Inflammatory macrophage treated with lipopolysaccharide for 1 hour (primary cell): ENCODE results near the gene PCP4L1.
"Not testable (repeated sequence)": the region's sequence is repeated elsewhere in the genome, so short reads cannot be mapped to it uniquely, and the experiment has no call there.

Source experiments
- DNase-seq, 2 donors: peaks; one replicate each; pipeline ENCODE4 v3.0.0-alpha.2; 2020 to 2022

PCP4L1 gene

DNA sequence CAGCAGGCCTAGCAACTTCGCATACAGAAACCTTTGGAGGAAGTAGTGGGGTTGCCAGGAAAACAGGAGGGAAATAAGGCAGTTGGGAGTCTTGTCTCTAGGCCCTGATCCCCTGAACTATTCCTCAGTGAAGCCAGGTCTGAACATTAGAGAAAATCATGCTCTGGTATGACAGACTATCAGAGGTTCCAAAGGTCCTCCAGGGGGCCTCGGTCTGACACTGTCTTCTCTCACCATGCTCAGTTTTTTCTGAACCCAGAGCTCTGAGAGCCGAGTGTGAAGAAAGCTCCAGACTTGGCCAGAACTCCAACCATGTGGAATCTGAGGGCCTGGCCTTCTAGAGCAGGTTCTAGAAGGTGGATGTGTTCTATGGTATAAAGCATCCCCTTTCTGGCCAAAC lies 28.6 kb upstream of the PCP4L1 start:
- no peak for DNase-seq

DNA sequence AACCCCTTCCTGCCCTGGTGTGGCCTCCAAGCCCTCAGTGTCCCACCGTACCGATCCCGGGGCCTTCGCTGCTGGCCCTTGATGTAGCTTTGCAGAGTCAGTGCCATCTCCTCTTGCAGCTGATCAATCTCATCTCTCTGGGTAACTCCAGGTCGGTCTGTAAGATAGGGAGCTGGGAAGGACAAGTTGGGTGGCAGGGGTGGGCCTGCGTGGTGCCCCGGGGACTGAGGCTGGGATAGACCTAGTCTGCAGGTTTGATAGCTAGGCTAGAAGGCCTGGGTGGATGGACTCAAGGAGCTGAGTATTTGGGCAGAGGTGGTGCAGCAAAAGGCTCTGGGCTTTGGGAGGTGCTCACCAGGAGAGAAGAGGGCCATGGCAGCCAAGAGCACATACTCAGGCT lies 27.8 kb upstream of the PCP4L1 start:
- no peak for DNase-seq

DNA sequence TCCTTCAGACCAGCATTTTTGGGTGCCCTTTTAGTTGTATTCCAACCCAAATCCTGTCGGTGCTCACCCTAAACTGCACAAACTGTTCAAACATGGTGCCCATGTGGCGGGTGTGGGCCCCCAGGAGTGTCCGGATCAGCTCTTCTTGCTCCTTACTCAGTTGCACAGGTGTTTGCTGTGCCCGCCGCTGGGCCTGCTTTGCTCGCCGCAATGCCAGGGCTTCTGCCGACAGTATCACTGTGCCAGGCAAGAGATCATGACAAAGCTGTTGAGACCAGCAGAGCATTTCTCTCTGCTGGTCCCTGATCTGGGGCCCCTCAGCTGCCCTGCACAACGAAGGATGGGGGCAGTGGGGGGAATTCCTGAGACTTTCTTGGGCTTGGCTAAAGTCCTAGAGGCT lies 25.4 kb upstream of the PCP4L1 start:
- DNase-seq = no peak

DNA sequence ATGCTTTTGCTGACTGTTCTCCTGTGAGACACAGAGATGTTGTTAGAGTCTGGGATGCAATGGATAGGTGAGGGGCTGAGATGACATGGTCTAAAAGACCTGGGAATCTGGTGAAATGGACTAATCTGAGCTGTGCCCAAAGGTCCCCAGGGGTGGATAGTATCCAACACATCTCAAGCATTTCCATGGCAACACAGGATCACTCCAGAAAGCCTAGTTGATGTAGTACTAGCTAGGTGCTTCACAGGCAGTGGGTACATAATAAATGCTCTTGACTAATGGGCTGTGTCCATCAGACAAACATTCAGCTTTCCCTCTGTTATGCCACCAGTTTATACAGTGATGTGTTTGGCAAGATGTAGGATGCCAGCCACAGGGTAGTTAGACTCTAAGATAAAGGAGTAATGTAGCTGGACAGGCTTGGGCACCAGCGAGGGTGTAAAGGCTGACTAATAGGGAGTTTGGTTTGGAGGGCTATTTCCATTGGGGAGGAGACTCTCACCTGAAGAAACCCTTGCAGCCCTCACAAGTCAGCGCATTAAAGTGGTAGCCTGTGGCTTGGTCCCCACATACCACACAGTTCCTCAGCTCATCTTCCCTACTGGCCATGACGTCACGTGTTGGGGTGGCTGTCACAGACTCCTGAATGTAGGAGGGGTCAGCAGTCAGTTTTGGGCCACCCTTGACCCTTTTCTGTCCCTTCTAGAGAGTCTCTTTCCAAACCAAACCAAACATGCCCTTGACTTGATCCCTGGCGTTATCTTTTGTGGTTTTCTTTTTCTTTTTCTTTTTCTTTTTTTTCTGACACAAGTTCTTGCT lies 22.4 kb upstream of the PCP4L1 start:
- DNase-seq = no peak

DNA sequence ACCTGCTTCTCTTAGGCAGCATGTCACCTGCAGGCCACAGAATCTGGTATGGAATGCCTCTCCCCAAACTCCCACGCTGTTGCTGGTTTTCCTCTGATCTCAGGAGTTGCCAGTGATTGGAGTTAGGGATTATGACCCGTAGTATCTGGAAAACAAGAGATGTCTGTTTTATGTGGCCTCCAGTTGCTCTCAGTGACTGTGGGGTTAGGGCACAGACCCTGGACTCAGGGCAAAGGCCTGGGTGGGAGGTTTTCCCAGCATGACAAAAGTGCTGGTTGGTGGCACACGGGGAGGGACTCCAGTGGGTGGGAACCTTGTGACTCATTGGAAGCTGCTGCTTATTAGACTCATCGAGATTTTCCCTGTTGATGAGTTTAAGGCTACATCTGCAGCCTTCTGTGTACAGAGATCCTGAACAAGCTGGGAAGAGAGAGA lies 20.5 kb upstream of the PCP4L1 start, which contains the start of gene NR1I3:
TSS of gene NR1I3 (minus strand) at position 165 of the 435 bp plus-strand sequence. CDS start 1,638 bp downstream, outside the sequence.
- DNase-seq = peak in 1 of 2 donors; percentile 57

DNA sequence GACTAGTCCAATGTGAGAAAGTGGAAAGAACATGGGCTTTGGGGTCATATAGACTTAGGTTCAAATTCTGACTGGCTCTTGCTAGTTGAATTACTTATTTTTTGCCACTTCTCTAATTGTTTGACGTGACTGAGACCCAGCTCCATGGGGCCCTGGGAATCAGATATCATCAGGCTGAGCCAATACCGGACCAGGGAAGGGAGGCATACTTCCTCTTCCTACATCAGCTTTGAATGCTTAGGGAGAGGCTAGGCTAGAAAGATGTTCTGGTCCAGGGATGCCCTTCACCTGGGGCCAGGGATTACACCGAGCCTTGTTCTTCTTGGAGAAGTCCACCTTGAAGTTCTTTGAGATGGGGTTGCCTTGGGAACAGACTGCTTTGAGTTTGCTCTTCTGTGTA lies 16.9 kb upstream of the PCP4L1 start:
- DNase-seq = peak in 1 of 2 donors; percentile 31

DNA sequence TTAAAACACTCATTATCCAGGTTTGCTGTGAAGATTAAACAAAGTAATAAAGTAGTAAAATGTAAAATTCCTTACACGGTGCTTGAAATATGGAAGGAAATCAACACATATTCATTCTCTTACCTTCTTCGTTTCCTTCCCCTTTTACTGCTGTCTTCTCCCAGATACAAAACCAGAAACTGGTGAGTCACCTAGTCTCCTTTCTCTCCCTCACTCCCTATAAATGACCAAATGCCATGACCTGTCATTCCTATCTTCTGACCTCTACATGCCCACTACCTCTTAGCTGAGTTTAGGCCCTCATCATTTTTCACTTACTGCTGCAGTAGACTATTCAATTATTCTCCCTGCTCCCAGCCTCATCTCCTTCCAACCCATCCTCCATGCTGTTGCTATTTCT lies 16.2 kb upstream of the PCP4L1 start:
- no peak for DNase-seq

DNA sequence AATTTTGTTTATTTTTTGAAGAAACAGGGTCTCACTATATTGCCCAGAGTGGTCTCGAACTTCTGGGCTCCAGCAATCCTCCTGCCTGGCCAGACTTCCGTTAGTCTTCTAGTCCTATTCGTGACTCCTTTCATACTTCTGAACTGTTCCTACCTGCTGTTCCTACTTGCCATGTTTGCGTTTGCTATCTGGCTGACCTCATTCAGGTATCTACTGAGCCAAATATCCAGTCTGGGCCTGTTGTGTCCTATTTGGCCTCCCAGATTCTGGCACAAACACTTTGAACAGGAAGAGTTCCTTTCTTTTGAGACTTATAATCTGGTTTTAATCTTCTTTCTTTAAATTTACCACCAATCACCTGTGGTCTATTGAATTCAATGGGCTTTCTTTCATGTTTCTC lies 13.7 kb upstream of the PCP4L1 start:
- no peak for DNase-seq

DNA sequence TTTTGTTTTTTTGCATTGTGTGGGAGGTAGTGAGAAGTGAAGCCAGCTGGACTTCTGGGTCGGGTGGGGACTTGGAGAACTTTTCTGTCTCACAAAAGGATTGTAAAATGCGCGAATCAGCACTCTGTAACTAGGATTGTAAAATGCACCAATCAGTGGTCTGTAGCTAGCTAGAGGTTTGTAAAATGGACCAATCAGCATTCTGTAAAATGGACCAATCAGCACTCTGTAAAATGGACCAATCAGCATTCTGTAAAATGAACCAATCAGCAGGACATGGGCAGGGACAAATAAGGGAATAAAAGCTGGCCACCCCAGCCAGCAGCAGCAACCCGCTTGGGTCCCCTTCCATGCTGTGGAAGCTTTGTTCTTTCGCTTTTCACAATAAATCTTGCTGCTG lies 8.4 kb upstream of the PCP4L1 start:
- DNase-seq = not testable (repeated sequence)

DNA sequence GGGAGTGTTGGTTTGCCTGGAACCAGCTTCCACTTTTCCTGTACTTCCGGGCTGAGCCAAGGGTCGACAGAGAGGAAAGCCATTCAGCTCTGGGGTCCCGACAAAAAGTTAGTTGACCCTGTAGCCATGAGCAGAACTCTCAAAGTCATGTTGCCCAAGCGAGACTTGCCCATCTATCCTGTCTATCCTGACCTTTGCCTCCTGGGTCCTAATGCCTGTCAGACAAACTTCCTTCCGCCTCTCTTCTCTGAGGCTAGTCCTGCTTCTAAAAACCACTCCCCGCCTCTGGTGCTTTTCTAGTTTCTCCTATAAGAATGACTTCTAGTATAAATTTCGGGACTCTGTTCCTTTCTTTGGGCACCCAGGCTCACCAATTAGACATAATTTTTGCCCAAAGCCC lies 7.7 kb upstream of the PCP4L1 start:
- no peak for DNase-seq

DNA sequence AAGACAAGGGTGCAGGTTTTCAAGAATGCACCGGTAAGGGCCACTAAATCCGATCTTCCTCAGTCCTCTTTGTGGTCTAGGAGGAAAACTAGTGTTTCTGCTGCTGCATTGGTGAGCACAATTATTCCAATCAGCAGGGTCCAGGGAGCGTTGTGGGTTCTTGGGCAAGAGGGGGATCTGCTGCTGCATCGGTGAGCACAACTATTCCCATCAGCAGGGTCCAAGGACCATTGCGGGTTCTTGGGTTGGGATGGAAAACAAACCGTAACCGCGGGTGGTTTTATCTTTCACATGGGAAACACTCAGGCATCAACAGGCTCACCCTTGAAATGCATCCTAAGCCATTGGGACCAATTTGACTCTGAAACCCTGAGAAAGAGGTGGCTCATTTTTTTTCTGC lies 7.0 kb upstream of the PCP4L1 start:
- DNase-seq = no peak

DNA sequence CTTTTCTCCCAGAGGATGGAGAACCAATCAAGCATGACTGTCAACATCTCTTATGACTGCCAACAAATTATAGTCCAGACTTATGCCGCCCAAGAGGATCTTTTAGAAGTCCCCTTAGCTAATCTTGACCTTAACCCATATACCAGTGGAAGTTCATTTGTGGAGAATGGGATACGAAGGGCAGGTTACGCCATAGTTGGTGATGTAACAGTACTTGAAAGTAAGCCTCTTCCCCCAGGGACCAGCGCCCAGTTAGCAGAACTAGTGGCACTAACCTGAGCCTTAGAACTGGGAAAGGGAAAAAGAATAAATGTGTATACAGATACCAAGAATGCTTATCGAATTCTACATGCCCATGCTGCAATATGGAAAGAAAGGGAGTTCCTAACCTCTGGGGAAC lies 3.2 kb upstream of the PCP4L1 start:
- DNase-seq = peak in 1 of 2 donors; percentile 15

DNA sequence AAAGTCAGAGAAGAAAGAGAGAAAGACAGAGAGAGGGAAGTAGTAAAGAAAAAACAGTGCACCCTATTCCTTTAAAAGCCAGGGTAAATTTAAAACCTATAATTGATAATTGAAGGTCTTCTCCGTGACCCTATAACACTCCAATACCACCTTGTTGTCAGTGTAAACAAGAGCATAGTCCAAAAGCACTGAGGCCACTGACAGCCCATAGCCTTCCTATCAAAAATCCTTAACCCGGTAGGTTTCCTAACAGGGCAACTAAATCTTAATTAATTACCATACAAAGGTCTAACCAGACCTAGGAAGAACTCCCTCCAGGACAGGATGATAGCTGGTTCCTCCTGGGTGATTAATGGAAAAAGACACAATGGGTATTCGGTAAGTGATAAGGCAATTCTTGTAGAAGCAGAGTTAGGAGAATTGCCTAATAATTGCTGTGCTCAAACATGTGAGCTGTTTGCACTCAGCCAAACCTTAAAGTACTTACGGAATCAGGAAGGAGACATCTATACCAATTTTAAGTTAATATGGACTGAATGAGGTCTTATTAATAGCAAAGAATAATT lies 2.5 kb upstream of the PCP4L1 start:
- not testable (repeated sequence) for DNase-seq

DNA sequence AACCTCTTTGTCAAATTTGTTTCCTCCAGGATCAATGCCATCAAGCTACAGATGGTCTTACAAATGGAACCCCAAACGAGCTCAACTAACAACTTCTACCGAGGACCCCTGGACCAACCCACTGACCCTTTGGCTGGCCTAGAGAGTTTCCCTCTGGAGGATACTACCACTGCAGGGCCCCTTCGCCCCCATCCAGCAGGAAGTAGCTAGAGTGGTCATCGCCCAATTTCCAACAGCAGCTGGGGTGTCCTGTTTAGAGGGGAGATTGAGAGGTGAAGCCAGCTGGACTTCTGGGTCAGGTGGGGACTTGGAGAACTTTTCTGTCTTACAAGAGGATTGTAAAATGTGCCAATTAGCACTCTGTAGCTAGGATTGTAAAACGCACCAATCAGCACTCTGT lies 1.4 kb upstream of the PCP4L1 start:
- not testable (repeated sequence) for DNase-seq

DNA sequence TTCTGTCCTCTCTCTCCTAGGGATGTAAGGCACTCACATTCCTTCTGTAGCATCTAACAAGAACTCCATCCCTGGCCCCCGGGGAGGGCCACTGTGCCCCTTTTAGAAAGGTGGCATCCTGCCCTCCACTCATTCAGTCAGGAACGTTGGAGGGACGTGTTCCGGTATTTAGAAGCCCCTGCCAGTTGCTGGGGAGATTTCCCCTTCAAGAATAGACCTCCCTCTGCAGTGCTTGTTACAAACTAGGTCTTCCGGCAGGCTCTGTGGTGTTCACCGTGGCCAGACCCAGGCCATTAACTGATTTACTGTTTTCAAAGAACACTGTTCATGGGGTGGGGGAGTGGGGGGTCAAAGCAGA lies 779 bp downstream of the PCP4L1 start:
- DNase-seq = no peak

DNA sequence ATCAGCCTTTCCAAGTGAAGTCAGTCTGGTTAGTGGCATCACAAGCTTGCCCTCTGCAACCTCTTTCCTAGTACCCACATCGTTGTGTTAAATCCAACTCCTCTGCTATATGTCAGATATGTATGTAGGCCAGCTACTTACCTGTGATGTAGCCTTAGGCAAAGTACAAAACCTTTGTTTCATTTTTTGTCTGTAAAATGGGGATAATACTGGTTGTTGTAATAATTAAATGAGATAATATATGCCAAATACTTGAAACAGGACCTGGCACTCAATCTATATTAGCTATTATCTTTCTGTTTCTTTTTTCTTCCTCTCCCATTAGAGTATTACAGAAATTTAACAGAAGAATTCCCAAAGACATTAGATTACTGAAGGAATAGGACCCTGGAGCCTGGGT lies 1.2 kb downstream of the PCP4L1 start:
- no peak for DNase-seq

DNA sequence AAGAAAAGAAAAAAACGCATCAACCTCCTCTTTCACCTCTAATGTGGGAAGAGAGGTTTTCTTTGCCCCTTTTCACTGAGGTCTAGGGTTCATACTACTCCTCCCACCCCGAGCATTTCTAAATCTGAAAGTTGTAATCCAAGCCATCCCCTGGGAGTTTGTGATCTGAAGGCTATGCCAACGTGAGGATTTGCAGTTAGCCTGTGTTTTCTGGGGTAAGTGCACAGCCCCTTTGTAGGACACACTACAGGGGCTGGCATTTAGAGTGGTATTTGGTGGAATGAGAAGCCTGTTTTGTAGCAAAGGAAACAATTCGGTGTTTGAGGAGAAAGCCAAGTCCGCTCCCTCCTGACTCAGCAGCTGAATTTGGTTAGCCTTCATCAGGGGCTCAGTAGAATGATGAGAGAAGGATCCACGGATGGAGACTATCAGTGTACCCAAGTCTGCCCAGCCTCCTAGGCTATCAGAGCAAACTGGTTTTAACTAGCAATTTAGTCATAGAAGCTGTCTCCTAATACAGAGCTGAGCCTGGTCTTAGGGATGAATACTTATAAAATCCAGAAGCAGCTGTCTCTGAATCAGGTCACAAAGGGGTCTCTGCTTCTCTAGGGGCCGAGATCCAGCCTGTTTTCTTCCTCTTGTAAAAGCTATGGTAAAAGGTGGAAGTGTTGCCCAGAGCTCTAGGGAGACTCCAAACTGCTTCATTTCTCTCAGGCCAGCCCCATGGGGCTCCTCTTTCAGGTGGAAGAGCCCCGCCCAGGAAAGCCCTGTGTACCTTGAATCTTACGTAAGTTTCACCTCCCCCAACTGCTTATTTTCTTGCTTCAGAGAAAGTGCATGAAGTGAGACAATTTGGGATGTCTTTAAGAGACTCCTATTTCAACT lies 2.1 kb downstream of the PCP4L1 start:
- DNase-seq = no peak

DNA sequence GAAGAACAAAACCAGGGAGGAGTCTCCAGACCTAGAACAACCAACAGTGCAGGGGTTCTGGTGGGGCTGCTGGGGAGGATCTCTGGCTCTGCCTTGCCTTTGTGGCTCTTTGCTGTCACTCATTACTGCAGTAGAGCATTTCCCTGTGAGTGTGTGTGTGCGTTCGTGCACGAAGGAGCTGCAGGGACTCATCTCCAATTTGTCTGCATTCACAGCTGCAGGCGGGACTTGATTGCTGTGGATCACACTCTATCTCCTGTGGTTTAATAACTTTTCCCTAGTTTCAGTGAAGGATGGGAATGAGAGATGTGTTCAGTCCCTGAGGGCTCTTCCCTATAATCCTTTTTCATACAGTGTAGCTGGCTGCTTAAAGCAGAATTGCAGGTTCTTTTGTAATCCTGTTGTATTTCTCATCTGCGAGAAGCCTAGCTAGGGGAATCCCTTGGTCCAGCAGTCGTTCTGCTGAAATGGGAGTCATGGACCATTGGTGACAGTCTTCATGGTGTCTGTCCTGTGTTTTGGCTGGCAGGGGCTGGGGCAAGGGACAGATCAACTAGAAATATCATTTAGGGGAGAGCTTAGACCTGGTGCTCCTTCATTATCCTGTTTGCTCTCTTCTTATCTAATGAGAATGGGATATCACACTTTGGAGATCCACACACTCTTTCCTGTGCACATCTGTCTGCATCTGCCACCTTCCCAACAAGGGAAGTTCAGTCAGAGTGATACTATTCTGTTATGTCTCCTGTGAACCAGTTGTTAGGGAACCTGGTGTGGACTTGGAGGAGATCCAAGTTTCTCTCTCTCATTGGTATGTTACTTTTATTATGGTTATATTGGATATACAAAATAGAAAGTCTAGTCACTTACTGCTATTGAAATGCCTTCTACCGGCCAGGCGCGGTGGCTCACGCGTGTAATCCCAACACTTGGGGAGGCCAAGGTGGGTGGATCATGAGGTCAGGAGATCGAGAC lies 3.0 kb downstream of the PCP4L1 start:
- DNase-seq = no peak

DNA sequence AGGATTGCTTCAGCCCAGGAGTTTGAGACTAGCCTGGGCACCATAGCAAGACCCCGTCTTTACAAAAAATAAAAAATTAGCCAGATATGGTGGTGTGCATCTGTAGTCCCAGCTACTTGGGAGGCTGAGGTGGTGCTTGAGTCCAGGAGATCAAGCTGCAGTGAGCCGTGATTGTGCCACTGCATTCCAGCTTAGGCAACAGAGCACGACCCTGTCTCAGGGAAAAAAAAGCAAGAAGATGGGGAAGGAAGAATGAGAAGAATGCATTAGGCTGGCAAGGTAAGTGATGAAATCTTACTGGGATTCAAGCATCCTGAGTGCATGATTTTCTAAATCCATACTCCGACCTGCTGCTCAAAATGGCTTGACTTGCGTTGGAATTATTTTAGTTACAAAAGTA lies 6.8 kb downstream of the PCP4L1 start:
- DNase-seq = no peak

DNA sequence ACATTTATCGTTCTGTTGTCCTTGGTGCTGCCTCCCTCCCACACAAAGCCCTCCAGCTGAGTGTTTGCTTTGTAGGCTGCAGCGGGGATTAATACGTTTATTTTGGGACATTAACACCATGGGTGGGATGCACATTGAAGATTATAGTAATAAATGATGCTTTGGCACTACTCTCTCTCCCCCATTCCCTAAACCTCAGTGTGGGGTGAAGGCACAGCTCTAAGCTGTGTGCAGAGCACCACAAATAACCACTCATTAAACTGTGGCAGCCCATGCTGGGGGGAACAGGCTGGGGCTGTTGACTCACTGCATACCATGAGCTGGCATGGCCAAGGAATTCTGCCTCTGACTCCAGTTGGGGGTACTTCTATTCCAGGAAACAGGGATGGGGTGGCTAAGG lies 7.7 kb downstream of the PCP4L1 start:
- DNase-seq = no peak

DNA sequence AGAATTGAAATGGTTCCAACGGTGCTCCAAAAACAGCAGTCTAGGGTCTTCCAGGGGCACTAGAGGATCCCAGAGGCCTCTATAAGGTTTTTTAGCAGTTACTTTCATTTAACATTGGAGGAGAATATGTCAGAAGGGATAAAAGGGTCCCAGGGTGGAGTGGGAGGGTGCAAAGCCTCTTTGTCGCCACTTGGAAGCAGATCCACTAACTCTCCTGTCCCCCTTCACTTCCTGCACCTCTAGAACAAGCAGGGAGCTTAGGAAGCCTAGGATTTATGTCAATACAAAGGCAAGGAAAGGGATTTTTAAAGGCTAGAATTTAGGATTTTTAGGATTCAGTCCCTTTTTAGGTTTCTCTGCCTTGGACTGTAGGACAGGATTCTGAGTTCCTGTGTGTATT lies 8.3 kb downstream of the PCP4L1 start:
- no peak for DNase-seq

DNA sequence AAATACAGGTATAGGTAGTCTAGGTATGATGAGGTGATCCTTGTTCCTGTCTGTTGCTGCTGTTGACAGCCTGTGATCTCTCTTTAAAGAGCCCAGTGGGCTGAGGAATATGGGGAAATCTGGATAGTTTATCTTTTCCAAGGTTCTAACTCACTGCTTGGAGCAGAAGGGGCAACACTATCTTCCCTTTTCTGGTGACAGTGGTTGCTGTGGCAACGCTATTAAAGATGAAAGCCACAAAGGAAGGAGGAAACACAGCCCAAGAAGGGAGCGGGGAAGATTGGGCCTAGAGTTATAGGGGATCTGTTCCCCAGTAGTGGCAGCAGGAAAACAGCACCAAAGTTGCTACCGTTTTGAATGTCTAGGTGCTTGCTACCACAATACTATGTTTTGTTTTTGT lies 8.8 kb downstream of the PCP4L1 start:
- peak; percentile 26 to 42 for DNase-seq
